ENCODE measurements around the gene PDE8A. TPM values are rescaled to one million over a fixed set of nuclear protein-coding genes. Genes with fewer than 3 reads are reported as not detected.
"Not testable (repeated sequence)": the region's sequence is repeated elsewhere in the genome, so short reads cannot be mapped to it uniquely, and the experiment has no call there.

PDE8A gene
- total RNA-seq, 1 donor from 2014 or later = 23.7 TPM

GRCh38 chr15:85167568-85167967 is 185.9 kb downstream of the PDE8A start:
- TF ChIP-seq, protein P1, sequence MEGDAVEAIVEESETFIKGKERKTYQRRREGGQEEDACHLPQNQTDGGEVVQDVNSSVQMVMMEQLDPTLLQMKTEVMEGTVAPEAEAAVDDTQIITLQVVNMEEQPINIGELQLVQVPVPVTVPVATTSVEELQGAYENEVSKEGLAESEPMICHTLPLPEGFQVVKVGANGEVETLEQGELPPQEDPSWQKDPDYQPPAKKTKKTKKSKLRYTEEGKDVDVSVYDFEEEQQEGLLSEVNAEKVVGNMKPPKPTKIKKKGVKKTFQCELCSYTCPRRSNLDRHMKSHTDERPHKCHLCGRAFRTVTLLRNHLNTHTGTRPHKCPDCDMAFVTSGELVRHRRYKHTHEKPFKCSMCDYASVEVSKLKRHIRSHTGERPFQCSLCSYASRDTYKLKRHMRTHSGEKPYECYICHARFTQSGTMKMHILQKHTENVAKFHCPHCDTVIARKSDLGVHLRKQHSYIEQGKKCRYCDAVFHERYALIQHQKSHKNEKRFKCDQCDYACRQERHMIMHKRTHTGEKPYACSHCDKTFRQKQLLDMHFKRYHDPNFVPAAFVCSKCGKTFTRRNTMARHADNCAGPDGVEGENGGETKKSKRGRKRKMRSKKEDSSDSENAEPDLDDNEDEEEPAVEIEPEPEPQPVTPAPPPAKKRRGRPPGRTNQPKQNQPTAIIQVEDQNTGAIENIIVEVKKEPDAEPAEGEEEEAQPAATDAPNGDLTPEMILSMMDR (IDR thresholded peaks at IDR 0.05) = no peak
- Mint-ChIP-seq H3K27ac (ENCODE audit: unreplicated experiment) (no peak overlapping the region), H3K9me3 (ENCODE audit: unreplicated experiment) (peaks cover 22% of the 10 kb centered on the region), H3K36me3 (ENCODE audit: unreplicated experiment) (peaks cover 4% of the 10 kb centered on the region), H3K4me3 (ENCODE audit: unreplicated experiment) (no peak overlapping the region), H3K4me1 (ENCODE audit: unreplicated experiment) (peaks cover 2% of the 10 kb centered on the region), H3K27me3 (ENCODE audit: unreplicated experiment) (peaks cover 11% of the 10 kb centered on the region)
- DNase-seq (ENCODE audit: extremely low spot score, unreplicated experiment) = no peak

GRCh38 chr15:85168642-85169173 is 187.1 kb downstream of the PDE8A start:
- peaks cover 4% of the 10 kb centered on the region for H3K36me3 Mint-ChIP-seq (ENCODE audit: unreplicated experiment)
- no peak overlapping the region for H3K27ac Mint-ChIP-seq (ENCODE audit: unreplicated experiment)
- TF ChIP-seq, protein P1 (IDR thresholded peaks at IDR 0.05) = peak; percentile 45
- H3K9me3 Mint-ChIP-seq (ENCODE audit: unreplicated experiment) = peaks cover 22% of the 10 kb centered on the region
- peaks cover 11% of the 10 kb centered on the region for H3K27me3 Mint-ChIP-seq (ENCODE audit: unreplicated experiment)
- H3K4me3 Mint-ChIP-seq (ENCODE audit: unreplicated experiment) = no peak overlapping the region
- peaks cover 2% of the 10 kb centered on the region for H3K4me1 Mint-ChIP-seq (ENCODE audit: unreplicated experiment)
- DNase-seq (ENCODE audit: extremely low spot score, unreplicated experiment) = no peak

DNA sequence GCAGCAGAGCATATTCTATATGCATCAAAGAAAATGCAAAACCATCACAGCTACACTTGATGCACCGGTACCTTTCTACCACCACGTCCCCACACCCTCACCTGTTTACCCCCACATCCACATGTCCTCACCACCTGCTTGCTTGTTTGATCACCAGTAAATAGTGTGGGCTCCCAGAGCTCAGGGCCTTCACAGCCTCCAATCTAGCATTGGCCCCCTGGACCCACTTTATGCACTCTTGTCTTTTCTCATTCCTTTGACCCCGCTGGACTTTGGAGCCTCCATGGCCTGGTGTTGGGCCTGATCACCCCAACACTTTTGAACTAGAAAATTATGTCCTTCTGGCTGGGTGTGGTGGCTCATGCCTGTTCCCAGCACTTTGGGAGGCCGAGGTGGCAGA is 190.1 kb downstream of the PDE8A start:
- H3K27me3 Mint-ChIP-seq (ENCODE audit: unreplicated experiment) = peaks cover 8% of the 10 kb centered on the region
- TF ChIP-seq, protein P1 (IDR thresholded peaks at IDR 0.05) = no peak
- H3K4me1 Mint-ChIP-seq (ENCODE audit: unreplicated experiment) = peaks cover 5% of the 10 kb centered on the region
- H3K36me3 Mint-ChIP-seq (ENCODE audit: unreplicated experiment) = no peaks in the 10 kb centered on the region
- no peak for DNase-seq (ENCODE audit: extremely low spot score, unreplicated experiment)
- H3K9me3 Mint-ChIP-seq (ENCODE audit: unreplicated experiment) = peaks cover 13% of the 10 kb centered on the region
- no peak overlapping the region for H3K4me3 Mint-ChIP-seq (ENCODE audit: unreplicated experiment)
- no peak overlapping the region for H3K27ac Mint-ChIP-seq (ENCODE audit: unreplicated experiment)

DNA sequence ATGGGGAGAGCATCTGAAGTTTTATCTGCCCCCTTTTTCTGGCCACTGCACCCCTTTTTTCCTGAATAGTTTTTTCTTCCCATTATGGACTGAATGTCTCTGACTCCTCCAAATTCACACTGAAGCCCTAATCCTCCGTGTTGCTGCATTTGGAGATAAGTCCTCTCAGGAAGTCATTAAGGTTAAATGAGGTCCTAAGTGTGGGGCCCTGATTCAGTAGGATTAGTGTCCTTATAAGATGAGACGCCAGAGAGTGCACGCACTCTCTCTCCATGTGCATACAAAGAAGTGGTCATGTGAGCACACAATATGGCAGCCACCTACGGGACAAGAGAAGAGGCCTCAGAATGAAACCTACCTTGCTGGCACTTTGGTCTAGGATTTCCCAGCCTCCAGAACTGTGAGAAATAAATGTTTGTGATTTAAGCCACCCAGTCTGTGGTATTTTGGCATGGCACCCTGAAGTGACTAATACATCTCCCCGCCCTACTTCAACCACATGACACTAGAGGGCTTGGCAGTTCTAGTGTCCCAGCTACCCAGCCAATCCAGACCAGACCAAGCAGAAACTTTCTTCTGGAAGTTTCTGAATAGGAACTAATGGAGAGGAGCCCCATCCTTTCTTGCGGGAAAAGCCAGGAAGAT is 191.3 kb downstream of the PDE8A start:
- H3K9me3 Mint-ChIP-seq (ENCODE audit: unreplicated experiment) = peaks cover 13% of the 10 kb centered on the region
- no peak for DNase-seq (ENCODE audit: extremely low spot score, unreplicated experiment)
- H3K36me3 Mint-ChIP-seq (ENCODE audit: unreplicated experiment) = no peaks in the 10 kb centered on the region
- peaks cover under 1% of the 10 kb centered on the region for H3K27me3 Mint-ChIP-seq (ENCODE audit: unreplicated experiment)
- no peak overlapping the region for H3K4me3 Mint-ChIP-seq (ENCODE audit: unreplicated experiment)
- H3K4me1 Mint-ChIP-seq (ENCODE audit: unreplicated experiment) = peaks cover 16% of the 10 kb centered on the region
- no peak overlapping the region for H3K27ac Mint-ChIP-seq (ENCODE audit: unreplicated experiment)
- TF ChIP-seq, protein P1 (IDR thresholded peaks at IDR 0.05) = no peak

DNA sequence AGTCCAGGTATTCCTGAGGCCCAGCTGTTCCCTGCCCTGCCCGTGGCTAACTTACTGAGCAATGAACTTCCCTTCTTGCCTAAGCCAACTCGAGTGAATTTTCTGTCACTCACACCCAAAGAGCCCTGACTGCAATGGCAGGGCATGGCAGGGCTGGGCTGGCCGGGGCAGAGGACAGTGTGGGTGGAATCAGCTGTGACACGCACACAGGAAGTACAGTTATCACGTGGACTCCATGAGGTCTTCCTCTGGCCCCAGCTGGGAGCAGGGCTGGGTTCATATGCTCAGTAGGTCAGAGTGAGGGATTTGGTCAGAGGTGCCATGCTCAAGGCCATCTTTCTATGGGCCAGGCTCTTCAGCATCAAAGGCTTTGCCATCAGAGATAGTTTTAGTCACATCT is 192.0 kb downstream of the PDE8A start:
- H3K27me3 Mint-ChIP-seq (ENCODE audit: unreplicated experiment); H3K4me3 Mint-ChIP-seq (ENCODE audit: unreplicated experiment); H3K27ac Mint-ChIP-seq (ENCODE audit: unreplicated experiment); H3K36me3 Mint-ChIP-seq (ENCODE audit: unreplicated experiment); DNase-seq (ENCODE audit: extremely low spot score, unreplicated experiment): not testable (repeated sequence)
- Mint-ChIP-seq H3K9me3 (ENCODE audit: unreplicated experiment) (peaks cover 13% of the 10 kb centered on the region), H3K4me1 (ENCODE audit: unreplicated experiment) (peaks cover 18% of the 10 kb centered on the region)

Data from osteocyte (in vitro differentiated cells).